ENCODE measurements around the gene CDKN3.
"Not testable (repeated sequence)": the region's sequence is repeated elsewhere in the genome, so short reads cannot be mapped to it uniquely, and the experiment has no call there.

Gene CDKN3

DNA sequence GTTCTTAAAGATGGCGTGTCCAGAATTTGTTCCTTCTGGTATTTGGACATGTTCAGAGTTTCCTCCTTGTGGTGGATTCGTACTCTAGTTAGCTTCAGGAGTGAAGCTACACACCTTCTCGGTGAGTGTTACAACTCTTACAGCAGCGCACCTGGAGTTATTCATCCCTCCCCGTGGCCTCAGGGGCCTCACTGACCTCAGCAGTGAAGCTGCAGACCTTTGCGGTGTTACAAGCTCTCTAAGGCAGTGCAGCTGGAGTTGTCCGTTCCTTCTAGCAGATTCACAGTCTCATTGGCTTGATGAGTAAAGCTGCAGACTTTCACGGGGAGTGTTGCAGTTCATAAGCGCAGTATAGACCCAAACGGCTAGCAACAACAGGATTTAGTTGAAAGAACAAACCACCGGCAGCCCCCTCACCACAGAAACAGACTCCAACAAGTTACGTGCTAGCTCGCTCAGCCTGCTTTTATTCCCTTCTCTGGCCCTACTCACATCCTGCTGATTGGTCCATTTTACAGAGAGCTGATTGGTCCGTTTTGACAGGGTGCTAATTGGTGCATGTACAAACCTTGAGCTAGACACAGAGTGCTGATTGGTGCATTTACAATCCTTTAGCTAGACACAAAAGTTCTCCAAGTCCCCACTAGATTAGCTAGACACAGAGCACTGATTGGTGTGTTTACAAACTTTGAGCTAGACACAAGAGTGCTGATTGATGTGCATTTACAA, 4.5 kb upstream of the CDKN3 start:
- no peak overlapping the region for H2BK120ac ChIP-seq (ENCODE audit: insufficient read depth, low read length, poor library complexity)
- no peak overlapping the region for H3K14ac ChIP-seq (ENCODE audit: low read length)
- H4K91ac ChIP-seq (ENCODE audit: low read depth, low read length): no peak overlapping the region
- no peak overlapping the region for H3K4ac ChIP-seq (ENCODE audit: low read depth, low read length)
- no peak overlapping the region for H3K23ac ChIP-seq (ENCODE audit: low read length)
- no peak overlapping the region for H2AK5ac ChIP-seq (ENCODE audit: low read length)
- no peaks in the 10 kb centered on the region for H3K9me3 ChIP-seq (ENCODE audit: insufficient read depth, low read depth, low read length)
- no CpG with 5 or more reads among the region's 14 CpGs for WGBS (ENCODE audit: extremely low coverage, insufficient coverage, insufficient read length)
- H2BK12ac ChIP-seq (ENCODE audit: low read length): no peak overlapping the region
- no peak overlapping the region for H4K12ac ChIP-seq (ENCODE audit: low read depth, low read length)
- H3K18ac ChIP-seq (ENCODE audit: low read length): no peak overlapping the region
- H3K27ac ChIP-seq (ENCODE audit: low read depth, low read length): no peak overlapping the region
- H3K4me3 ChIP-seq (ENCODE audit: low read depth, low read length): no peak overlapping the region
- peak; percentile 84 to 89 for DNase-seq
- peaks cover 4% of the 10 kb centered on the region in 2 experiments for H3K4me1 ChIP-seq (ENCODE audit: control insufficient read depth in 1 of 2, insufficient read depth in 2 of 2, low read length in 2 of 2)
- no peaks in the 10 kb centered on the region for H3K36me3 ChIP-seq (ENCODE audit: control insufficient read depth in 1 of 2, insufficient read depth in 2 of 2, low read length in 2 of 2)
- H4K8ac ChIP-seq (ENCODE audit: low read depth, low read length): no peak overlapping the region
- no peaks in the 10 kb centered on the region for H3K79me1 ChIP-seq (ENCODE audit: low read length)
- no peak overlapping the region for H2AFZ ChIP-seq (ENCODE audit: insufficient read depth, low read length, poor library complexity)
- H3K4me2 ChIP-seq (ENCODE audit: low read length): no peak overlapping the region
- no peaks in the 10 kb centered on the region for H3K27me3 ChIP-seq (ENCODE audit: insufficient read depth, low read length)
- H2BK5ac ChIP-seq (ENCODE audit: low read depth, low read length, poor library complexity): no peak overlapping the region
- H3K9ac ChIP-seq (ENCODE audit: low read length): no peak overlapping the region
- H3K79me2 ChIP-seq (ENCODE audit: control insufficient read depth, insufficient read depth, low read length, poor library complexity): peaks cover 3% of the 10 kb centered on the region

DNA sequence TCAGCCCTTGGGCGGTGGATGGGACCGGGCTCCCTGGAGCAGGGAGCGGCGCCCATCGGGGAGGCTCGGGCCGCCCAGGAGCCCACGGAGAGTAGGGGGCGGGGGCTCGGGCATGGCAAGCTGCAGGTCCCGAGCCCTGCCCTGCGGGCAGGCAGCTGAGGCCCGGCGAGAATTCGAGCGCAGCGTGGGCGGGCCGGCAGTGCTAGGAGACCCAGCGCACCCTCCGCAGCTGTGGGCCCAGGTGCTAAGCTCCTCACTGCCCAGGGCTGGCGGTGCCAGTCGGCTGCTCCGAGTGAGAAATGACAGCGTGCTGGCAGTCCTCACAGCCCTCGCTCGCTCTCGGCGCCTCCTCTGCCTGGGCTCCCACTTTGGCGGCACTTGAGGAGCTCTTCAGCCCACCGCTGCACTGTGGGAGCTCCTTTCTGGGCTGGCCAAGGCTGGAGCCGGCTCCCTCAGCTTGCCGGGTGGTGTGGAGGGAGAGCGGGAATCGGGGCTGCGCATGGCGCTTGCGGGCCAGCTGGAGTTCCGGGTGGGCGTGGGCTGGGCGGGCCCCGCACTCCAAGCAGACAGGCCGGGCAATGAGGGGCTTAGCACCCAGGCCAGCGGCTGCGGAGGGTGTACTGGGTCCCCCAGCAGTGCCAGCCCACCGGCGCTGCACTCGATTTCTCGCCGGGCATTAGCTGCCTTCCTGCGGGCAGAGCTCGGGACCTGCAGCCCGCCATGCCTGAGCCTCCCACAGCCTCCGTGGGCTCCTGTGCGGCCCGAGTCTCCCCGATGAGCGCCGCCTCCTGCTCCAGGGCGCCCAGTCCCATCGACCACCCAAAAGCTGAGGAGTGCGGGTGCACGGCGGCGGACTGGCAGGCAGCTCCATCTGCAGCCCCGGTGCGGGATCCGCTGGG, 3.6 kb upstream of the CDKN3 start:
- not testable (repeated sequence) for H3K18ac ChIP-seq (ENCODE audit: low read length); H3K4me1 ChIP-seq (ENCODE audit: control insufficient read depth in 1 of 2, insufficient read depth in 2 of 2, low read length in 2 of 2); H3K9ac ChIP-seq (ENCODE audit: low read length); H3K79me2 ChIP-seq (ENCODE audit: control insufficient read depth, insufficient read depth, low read length, poor library complexity); H3K4me2 ChIP-seq (ENCODE audit: low read length); H2BK120ac ChIP-seq (ENCODE audit: insufficient read depth, low read length, poor library complexity); H3K9me3 ChIP-seq (ENCODE audit: insufficient read depth, low read depth, low read length); H2BK12ac ChIP-seq (ENCODE audit: low read length); H2BK5ac ChIP-seq (ENCODE audit: low read depth, low read length, poor library complexity); H3K4ac ChIP-seq (ENCODE audit: low read depth, low read length); H3K4me3 ChIP-seq (ENCODE audit: low read depth, low read length); H4K8ac ChIP-seq (ENCODE audit: low read depth, low read length); H4K12ac ChIP-seq (ENCODE audit: low read depth, low read length); H3K36me3 ChIP-seq (ENCODE audit: control insufficient read depth in 1 of 2, insufficient read depth in 2 of 2, low read length in 2 of 2); H3K14ac ChIP-seq (ENCODE audit: low read length); H3K23ac ChIP-seq (ENCODE audit: low read length); H4K91ac ChIP-seq (ENCODE audit: low read depth, low read length); H3K79me1 ChIP-seq (ENCODE audit: low read length); H2AK5ac ChIP-seq (ENCODE audit: low read length); H3K27me3 ChIP-seq (ENCODE audit: insufficient read depth, low read length); H2AFZ ChIP-seq (ENCODE audit: insufficient read depth, low read length, poor library complexity); H3K27ac ChIP-seq (ENCODE audit: low read depth, low read length)
- no CpG with 5 or more reads among the region's 68 CpGs for WGBS (ENCODE audit: extremely low coverage, insufficient coverage, insufficient read length)
- DNase-seq: peak in 1 of 2 donors; percentile 19

DNA sequence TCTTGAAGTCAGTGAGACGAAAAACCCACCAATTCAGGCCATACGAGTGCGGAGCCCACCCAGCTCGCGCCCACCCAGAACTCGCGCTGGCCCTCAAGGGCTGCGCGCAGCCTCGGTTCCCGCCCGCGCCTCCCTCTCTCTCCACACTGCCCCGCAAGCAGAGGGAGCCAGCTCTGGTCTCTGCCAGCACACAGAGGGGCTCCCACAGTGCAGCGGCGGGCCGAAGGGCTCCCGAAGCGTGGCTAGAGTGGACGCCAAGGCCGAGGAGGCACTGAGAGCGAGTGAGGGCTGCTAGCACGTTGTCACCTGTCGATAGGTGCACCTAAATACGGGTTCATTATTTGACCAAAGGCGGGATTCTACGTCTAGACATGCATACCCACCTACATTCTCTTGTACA, 2.2 kb upstream of the CDKN3 start:
- Histone ChIP-seq H2BK5ac (ENCODE audit: low read depth, low read length, poor library complexity) (no peak overlapping the region), H3K23ac (ENCODE audit: low read length) (no peak overlapping the region), H3K14ac (ENCODE audit: low read length) (no peak overlapping the region), H3K36me3 (ENCODE audit: control insufficient read depth in 1 of 2, insufficient read depth in 2 of 2, low read length in 2 of 2) (no peaks in the 10 kb centered on the region), H2BK120ac (ENCODE audit: insufficient read depth, low read length, poor library complexity) (no peak overlapping the region), H3K27ac (ENCODE audit: low read depth, low read length) (no peak overlapping the region), H3K18ac (ENCODE audit: low read length) (no peak overlapping the region), H3K4me3 (ENCODE audit: low read depth, low read length) (no peak overlapping the region), H3K9me3 (ENCODE audit: insufficient read depth, low read depth, low read length) (no peaks in the 10 kb centered on the region), H2AFZ (ENCODE audit: insufficient read depth, low read length, poor library complexity) (no peak overlapping the region), H3K79me1 (ENCODE audit: low read length) (no peaks in the 10 kb centered on the region), H3K9ac (ENCODE audit: low read length) (no peak overlapping the region), H3K27me3 (ENCODE audit: insufficient read depth, low read length) (no peaks in the 10 kb centered on the region), H2AK5ac (ENCODE audit: low read length) (no peak overlapping the region), H3K79me2 (ENCODE audit: control insufficient read depth, insufficient read depth, low read length, poor library complexity) (peaks cover 3% of the 10 kb centered on the region), H4K12ac (ENCODE audit: low read depth, low read length) (no peak overlapping the region), H3K4ac (ENCODE audit: low read depth, low read length) (no peak overlapping the region), H4K8ac (ENCODE audit: low read depth, low read length) (no peak overlapping the region), H4K91ac (ENCODE audit: low read depth, low read length) (no peak overlapping the region), H3K4me2 (ENCODE audit: low read length) (no peak overlapping the region), H2BK12ac (ENCODE audit: low read length) (no peak overlapping the region), H3K4me1 (ENCODE audit: control insufficient read depth in 1 of 2, insufficient read depth in 2 of 2, low read length in 2 of 2) (peaks cover 4 to 8% of the 10 kb centered on the region in 2 experiments)
- DNase-seq: no peak
- no CpG with 5 or more reads among the region's 27 CpGs for WGBS (ENCODE audit: extremely low coverage, insufficient coverage, insufficient read length)

DNA sequence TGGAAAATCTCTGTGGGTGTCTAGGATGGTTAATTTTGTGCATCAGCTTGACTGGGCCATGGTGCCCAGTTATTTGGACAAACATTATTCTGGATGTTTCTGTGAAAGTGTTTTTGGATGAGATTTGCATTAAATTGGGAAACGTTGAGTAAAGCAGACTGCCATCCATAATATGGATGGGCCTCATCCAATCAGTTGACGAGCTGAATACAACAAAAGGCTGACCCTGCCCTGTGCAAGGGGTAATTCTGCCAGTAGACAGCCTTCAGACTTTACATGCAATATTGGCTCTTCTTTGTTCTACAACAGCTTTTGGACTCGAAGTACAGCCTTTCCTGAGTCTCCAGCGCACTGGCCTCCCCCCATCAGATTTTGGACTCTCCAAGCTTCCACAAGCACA, 1.5 kb upstream of the CDKN3 start:
- Histone ChIP-seq H3K4ac (ENCODE audit: low read depth, low read length) (no peak overlapping the region), H3K79me1 (ENCODE audit: low read length) (no peaks in the 10 kb centered on the region), H4K91ac (ENCODE audit: low read depth, low read length) (no peak overlapping the region), H3K9me3 (ENCODE audit: insufficient read depth, low read depth, low read length) (no peaks in the 10 kb centered on the region), H3K4me1 (ENCODE audit: control insufficient read depth in 1 of 2, insufficient read depth in 2 of 2, low read length in 2 of 2) (peaks cover 4 to 8% of the 10 kb centered on the region in 2 experiments), H3K14ac (ENCODE audit: low read length) (no peak overlapping the region), H3K27me3 (ENCODE audit: insufficient read depth, low read length) (no peaks in the 10 kb centered on the region), H4K12ac (ENCODE audit: low read depth, low read length) (no peak overlapping the region), H2AFZ (ENCODE audit: insufficient read depth, low read length, poor library complexity) (no peak overlapping the region), H3K4me3 (ENCODE audit: low read depth, low read length) (no peak overlapping the region), H2BK120ac (ENCODE audit: insufficient read depth, low read length, poor library complexity) (no peak overlapping the region), H2AK5ac (ENCODE audit: low read length) (no peak overlapping the region), H3K79me2 (ENCODE audit: control insufficient read depth, insufficient read depth, low read length, poor library complexity) (peaks cover 3% of the 10 kb centered on the region), H3K18ac (ENCODE audit: low read length) (no peak overlapping the region), H3K27ac (ENCODE audit: low read depth, low read length) (no peak overlapping the region), H3K23ac (ENCODE audit: low read length) (no peak overlapping the region), H3K36me3 (ENCODE audit: control insufficient read depth in 1 of 2, insufficient read depth in 2 of 2, low read length in 2 of 2) (no peaks in the 10 kb centered on the region), H3K4me2 (ENCODE audit: low read length) (no peak overlapping the region), H4K8ac (ENCODE audit: low read depth, low read length) (no peak overlapping the region), H2BK12ac (ENCODE audit: low read length) (no peak overlapping the region), H2BK5ac (ENCODE audit: low read depth, low read length, poor library complexity) (no peak overlapping the region), H3K9ac (ENCODE audit: low read length) (no peak overlapping the region)
- DNase-seq: no peak
- WGBS (ENCODE audit: extremely low coverage, insufficient coverage, insufficient read length): no CpG with 5 or more reads among the region's 4 CpGs

All from trophoblast cell (in vitro differentiated cells and primary cell).